Thoracic aorta (tissue), 2 donors: Measurements from ENCODE around the gene OR2K2. TPM values are rescaled to one million over a fixed set of nuclear protein-coding genes. Genes with fewer than 3 reads are reported as not detected.
"Not testable (repeated sequence)": the region's sequence is repeated elsewhere in the genome, so short reads cannot be mapped to it uniquely, and the experiment has no call there.

Experiments
- ATAC-seq: fragments of 150-250 bp; one replicate; pipeline ENCODE4 v1.8.0; 2017; ENCODE audit warnings: low read depth; ENCODE audit not compliant: insufficient number of reproducible peaks, low FRiP score
- DNase-seq: peaks from one replicate; pipeline ENCODE4 v3.0.0-alpha.2; 2020; ENCODE audit warnings: low spot score
- H3K27ac ChIP-seq, 2 donors: fragments of 200-600 bp; sonication (generic); 1 replicate in 1 of 2; 2 replicates in 1 of 2; pipeline ENCODE4 v1.5.1; 2016; ENCODE audit warnings: mild to moderate bottlenecking in 2 of 2, moderate library complexity in 2 of 2
- H3K27me3 ChIP-seq: fragments of 200-600 bp; sonication (generic); replicated peaks from 2 replicates; pipeline ENCODE4 v1.6.0; 2016; ENCODE audit warnings: mild to moderate bottlenecking; ENCODE audit not compliant: insufficient read depth
- H3K36me3 ChIP-seq: fragments of 200-600 bp; sonication (generic); one replicate; pipeline ENCODE4 v1.5.1; 2016
- H3K4me1 ChIP-seq, 2 donors: fragments of 200-600 bp; sonication (generic); 1 replicate in 1 of 2; 2 replicates in 1 of 2; pipeline versions ENCODE4 v1.5.1 to v1.6.0; 2016; ENCODE audit warnings: low read depth in 2 of 2, mild to moderate bottlenecking in 1 of 2; ENCODE audit not compliant: control insufficient read depth in 1 of 2
- H3K4me3 ChIP-seq: fragments of 200-600 bp; sonication (generic); 2 replicates; pipeline ENCODE4 v1.5.1; 2016; ENCODE audit warnings: mild to moderate bottlenecking
- H3K9me3 ChIP-seq: fragments of 200-600 bp; sonication (generic); 2 replicates; pipeline ENCODE4 v1.5.1; 2016
- CTCF ChIP-seq: fragments of 200-600 bp; sonication (generic); IDR thresholded peaks from one replicate; pipeline ENCODE4 v1.5.1; 2019; ENCODE audit warnings: antibody characterized with exemption
- total RNA-seq, 2 donors: library from RNA; depleted of rRNA; stranded (reverse); fragments of >200 nt; gene quantifications; one replicate each; pipeline versions ENCODE4 v1.1.0 to v1.2.3, GENCODE V29; 2016

OR2K2 gene
- total RNA-seq, 2 donors from 2014 or later, result not detected

DNA sequence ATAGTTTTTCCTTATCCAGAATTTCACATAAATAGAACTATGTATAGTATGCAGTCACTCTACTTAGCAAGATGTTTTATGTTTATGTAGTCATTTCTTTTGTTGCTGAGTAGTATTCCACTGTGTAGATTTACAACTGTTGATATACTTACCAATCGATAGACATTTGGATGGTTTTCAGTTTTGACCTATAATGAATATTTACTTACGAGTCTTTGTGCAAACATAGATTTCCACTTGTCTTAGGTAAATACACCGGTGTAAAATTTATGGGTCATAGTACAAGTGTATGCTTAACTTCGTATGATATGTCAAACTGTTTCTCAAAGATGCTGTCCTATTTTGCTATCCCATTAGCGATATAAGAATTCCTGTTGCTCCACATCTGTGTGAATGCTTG lies 19.7 kb upstream of the OR2K2 start:
- no peaks in the 10 kb centered on the region for H3K4me1 ChIP-seq
- no peak for TF ChIP-seq CTCF
- no peaks in the 10 kb centered on the region for H3K36me3 ChIP-seq
- DNase-seq (no peak), ATAC-seq (no peak)
- H3K4me3 ChIP-seq, result no peak overlapping the region
- no peaks in the 10 kb centered on the region for H3K9me3 ChIP-seq
- H3K27ac ChIP-seq, result no peak overlapping the region
- no peaks in the 10 kb centered on the region for H3K27me3 ChIP-seq

- no peak overlapping the region for H3K27ac ChIP-seq
- H3K27me3 ChIP-seq, result no peaks in the 10 kb centered on the region
- no peak for DNase-seq
- ATAC-seq, result no peak
- no peaks in the 10 kb centered on the region for H3K9me3 ChIP-seq
- no peaks in the 10 kb centered on the region for H3K36me3 ChIP-seq
- no peaks in the 10 kb centered on the region for H3K4me1 ChIP-seq
- no peak for TF ChIP-seq CTCF
- H3K4me3 ChIP-seq, result no peak overlapping the region
Observed at GRCh38 chr9:111348821-111349271, 18.8 kb upstream of the OR2K2 start.

GRCh38 chr9:111334318-111334863 lies 4.4 kb upstream of the OR2K2 start:
- not testable (repeated sequence) for H3K4me3 ChIP-seq, H3K9me3 ChIP-seq, DNase-seq, H3K36me3 ChIP-seq, ATAC-seq, H3K4me1 ChIP-seq, H3K27me3 ChIP-seq, H3K27ac ChIP-seq

DNA sequence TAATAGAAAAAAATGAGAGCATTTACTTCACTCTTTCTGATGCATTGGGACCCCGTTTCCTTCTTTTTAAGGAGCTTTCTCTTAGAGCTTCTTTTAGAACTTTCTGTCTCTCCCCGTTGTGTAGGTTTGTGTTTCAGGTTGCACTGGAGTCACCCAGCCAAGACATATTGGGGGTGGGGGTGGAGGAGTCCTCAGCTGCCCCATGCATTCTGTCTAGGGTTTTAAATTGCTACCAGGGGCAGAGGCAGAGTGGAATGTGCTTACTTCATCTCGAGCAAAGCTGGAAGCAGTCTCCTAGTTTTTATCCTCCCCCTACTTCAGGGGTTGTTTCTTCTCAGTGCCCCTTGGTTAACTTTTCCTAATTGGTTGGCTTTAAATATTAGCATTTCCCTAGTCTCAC lies 9.4 kb downstream of the OR2K2 start:
- no peak for TF ChIP-seq CTCF
- no peak for DNase-seq
- Histone ChIP-seq H3K36me3 (no peaks in the 10 kb centered on the region), H3K4me3 (no peak overlapping the region), H3K9me3 (no peaks in the 10 kb centered on the region), H3K4me1 (no peaks in the 10 kb centered on the region), H3K27ac (no peak overlapping the region), H3K27me3 (no peaks in the 10 kb centered on the region)
- no peak for ATAC-seq

DNA sequence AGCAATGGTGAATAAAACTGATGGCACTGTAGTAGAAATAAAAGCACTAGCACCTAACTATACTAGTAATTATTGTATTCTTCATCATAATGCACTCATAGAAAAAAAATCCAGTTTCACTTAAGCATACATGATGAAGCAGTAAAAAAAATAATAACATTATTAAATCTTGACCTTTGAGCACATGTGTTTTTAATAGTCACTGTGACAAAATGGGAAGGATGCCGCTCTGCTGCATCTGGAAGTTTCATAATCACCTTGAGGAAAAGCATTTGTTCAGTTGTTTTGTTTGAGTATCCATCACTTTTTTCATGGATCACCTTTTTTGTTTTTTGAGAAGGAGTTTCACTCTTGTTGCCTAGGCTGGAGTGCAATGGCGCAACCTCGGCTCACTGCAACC lies 13.2 kb downstream of the OR2K2 start:
- ATAC-seq, result no peak
- Histone ChIP-seq H3K4me1 (no peaks in the 10 kb centered on the region), H3K4me3 (no peak overlapping the region), H3K36me3 (no peaks in the 10 kb centered on the region), H3K9me3 (no peaks in the 10 kb centered on the region), H3K27ac (no peak overlapping the region), H3K27me3 (no peaks in the 10 kb centered on the region)
- no peak for DNase-seq
- no peak for TF ChIP-seq CTCF

GRCh38 chr9:111305914-111306313 lies 24.1 kb downstream of the OR2K2 start:
- DNase-seq (no peak), ATAC-seq (no peak)
- Histone ChIP-seq H3K36me3 (no peaks in the 10 kb centered on the region), H3K9me3 (no peaks in the 10 kb centered on the region), H3K27ac (no peak overlapping the region), H3K4me1 (no peaks in the 10 kb centered on the region), H3K4me3 (no peak overlapping the region), H3K27me3 (no peaks in the 10 kb centered on the region)
- TF ChIP-seq CTCF, result no peak

DNA sequence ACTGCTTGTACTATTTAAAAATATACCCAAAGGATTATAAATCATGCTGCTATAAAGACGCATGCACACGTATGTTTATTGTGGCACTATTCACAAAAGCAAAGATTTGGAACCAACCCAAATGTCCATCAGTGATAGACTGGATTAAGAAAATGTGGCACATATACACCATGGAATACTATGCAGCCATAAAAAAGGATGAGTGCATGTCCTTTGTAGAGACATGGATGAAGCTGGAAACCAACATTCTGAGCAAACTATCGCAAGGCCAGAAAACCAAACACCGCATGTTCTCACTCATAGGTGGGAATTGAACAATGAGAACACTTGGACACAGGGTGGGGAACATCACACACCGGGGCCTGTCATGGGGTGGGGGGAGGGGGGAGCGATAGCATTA lies 26.0 kb downstream of the OR2K2 start:
- H3K4me1 ChIP-seq, DNase-seq, H3K27me3 ChIP-seq, H3K4me3 ChIP-seq, H3K36me3 ChIP-seq, H3K9me3 ChIP-seq, H3K27ac ChIP-seq, ATAC-seq: not testable (repeated sequence)
